Testis (tissue), 2 donors: Measurements from ENCODE around the gene FURIN.

ENCODE experiments used
- POLR2A ChIP-seq: fragments of 450-650 bp; IDR thresholded peaks from one replicate; pipeline ENCODE4 v1.6.1; 2017; ENCODE audit warnings: antibody characterized with exemption, mild to moderate bottlenecking, moderate library complexity
- TF ChIP-seq, protein P1 (sequence below), 3 experiments: fragments of 450-650 bp in 2 of 3; fragments of 200-600 bp in 1 of 3; sonication (generic) in 1 of 3; IDR thresholded peaks; one replicate each; pipeline ENCODE4 v1.5.1; 2016 to 2019; ENCODE audit warnings: antibody characterized with exemption in 3 of 3, mild to moderate bottlenecking in 2 of 3, moderate library complexity in 1 of 3

DNA sequence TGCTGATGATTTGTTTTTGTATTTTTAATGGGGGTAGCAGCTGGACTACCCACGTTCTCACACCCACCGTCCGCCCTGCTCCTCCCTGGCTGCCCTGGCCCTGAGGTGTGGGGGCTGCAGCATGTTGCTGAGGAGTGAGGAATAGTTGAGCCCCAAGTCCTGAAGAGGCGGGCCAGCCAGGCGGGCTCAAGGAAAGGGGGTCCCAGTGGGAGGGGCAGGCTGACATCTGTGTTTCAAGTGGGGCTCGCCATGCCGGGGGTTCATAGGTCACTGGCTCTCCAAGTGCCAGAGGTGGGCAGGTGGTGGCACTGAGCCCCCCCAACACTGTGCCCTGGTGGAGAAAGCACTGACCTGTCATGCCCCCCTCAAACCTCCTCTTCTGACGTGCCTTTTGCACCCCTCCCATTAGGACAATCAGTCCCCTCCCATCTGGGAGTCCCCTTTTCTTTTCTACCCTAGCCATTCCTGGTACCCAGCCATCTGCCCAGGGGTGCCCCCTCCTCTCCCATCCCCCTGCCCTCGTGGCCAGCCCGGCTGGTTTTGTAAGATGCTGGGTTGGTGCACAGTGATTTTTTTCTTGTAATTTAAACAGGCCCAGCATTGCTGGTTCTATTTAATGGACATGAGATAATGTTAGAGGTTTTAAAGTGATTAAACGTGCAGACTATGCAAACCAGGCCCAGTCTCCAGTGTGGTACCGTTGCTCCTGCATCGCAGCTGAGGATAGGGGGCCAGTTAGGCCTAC lies 14.6 kb downstream of the FURIN start:
- TF ChIP-seq, protein P1, sequence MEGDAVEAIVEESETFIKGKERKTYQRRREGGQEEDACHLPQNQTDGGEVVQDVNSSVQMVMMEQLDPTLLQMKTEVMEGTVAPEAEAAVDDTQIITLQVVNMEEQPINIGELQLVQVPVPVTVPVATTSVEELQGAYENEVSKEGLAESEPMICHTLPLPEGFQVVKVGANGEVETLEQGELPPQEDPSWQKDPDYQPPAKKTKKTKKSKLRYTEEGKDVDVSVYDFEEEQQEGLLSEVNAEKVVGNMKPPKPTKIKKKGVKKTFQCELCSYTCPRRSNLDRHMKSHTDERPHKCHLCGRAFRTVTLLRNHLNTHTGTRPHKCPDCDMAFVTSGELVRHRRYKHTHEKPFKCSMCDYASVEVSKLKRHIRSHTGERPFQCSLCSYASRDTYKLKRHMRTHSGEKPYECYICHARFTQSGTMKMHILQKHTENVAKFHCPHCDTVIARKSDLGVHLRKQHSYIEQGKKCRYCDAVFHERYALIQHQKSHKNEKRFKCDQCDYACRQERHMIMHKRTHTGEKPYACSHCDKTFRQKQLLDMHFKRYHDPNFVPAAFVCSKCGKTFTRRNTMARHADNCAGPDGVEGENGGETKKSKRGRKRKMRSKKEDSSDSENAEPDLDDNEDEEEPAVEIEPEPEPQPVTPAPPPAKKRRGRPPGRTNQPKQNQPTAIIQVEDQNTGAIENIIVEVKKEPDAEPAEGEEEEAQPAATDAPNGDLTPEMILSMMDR (IDR thresholded peaks at IDR 0.05): no peak
- TF ChIP-seq POLR2A: no peak
